GM18951 (cell line): Measurements from ENCODE around the gene UPK2.

ENCODE experiments used
- POLR2A ChIP-seq: IDR thresholded peaks from 4 replicates; pipeline ENCODE4 v1.6.1; 2011; ENCODE audit warnings: mild to moderate bottlenecking; ENCODE audit not compliant: insufficient read length, insufficient read depth; ENCODE audit errors: extremely low read depth
- in situ Hi-C: fragments of 300-500 bp; cut with MboI; formaldehyde crosslinking; loops from one replicate; pipeline ENCODE4 v1.12.0; 2022; ENCODE audit warnings: low sequenced_read_pairs, mixed read lengths, inconsistent platforms; ENCODE audit not compliant: unreplicated experiment

The UPK2 gene

DNA sequence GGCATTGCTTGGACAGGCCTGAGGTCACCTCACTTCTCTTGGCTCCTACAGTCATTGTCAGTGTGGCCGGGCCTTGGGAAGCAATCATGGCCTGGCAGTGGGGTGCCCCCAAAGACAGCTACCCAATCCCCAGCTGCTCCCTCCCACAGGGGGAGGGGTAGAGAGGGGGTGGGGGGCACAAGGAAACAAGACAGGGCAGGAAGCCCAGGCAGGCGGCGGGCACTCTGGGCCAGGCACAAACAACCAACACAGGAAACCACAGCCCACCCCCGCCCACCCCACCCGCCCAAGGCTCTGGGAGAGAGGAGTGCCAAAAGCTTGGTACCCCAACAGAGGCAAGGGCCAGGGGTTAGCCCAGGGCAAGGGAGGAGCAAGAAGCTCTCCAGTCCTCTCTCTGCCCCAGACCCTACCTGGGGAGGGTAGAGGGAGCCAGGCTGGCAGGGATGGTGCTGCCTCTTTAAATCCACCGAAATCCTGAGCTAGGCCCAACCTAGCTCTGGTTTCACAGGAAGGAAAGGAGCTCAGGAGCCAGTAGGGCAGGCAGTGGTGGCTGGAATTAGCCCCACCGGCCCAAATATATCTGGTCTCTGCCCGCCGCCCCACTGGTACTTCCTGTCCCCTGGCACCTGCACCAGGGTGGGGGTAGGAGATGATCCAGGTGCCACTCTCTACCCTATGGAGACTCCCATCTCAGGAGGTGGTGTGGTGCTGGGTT is 42.5 kb upstream of the UPK2 start:
- in situ Hi-C loops, result no loop called here
- TF ChIP-seq POLR2A, result no peak

DNA sequence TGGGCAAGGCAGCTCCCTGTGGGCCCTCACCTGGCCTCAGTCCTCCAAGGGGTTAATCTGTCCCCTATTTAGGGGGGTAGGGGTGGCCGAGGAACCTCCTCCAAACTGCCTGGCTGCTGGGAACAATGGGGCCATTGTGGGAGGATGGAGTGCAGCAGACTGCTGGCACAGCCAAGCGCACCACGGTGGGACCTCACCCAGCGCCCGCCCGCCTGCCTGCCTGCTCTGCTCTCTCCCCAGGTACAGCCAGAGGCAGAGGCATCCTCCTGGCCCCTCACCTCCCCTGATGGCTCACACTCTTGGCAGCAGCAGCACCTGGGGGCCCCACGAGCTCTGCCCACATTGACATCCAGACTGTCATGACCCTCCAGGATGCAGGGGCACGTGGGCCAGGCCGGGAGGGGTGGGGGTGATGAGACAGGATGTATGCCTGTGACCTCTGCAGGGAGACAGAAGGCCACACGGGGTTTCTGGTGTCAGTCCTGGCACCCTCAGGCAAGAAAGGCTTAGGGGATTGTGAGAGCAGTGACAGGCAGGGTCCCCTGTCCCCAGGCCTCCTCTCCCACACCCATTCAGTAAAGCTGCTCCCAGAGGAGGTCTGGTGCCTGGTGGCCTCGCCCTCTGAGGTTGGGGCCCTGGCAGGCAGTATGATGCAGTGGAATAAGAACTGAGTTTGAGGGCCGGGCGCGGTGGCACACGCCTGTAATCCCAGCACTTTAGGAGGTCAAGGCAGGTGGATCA is 41.8 kb upstream of the UPK2 start:
- in situ Hi-C loops, result no loop called here
- TF ChIP-seq POLR2A, result peak; percentile 31

DNA sequence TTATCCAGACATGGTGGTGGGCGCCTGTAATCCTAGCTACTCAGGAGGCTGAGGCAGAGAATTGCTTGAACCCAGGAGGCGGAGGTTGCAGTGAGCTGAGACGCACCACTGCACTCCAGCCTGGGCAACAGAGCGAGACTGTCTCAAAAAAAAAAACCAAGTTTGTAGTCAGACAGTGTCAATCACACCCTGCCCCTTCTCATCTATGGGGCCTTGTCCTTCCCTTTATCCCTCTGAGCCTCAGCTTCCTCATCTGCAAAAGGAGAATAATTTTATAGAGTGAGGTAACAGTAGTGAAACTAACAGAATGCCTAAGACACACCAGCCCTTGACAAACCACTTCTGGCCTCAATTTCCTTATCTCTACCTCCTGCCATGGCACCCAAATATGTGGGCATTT is 41.1 kb upstream of the UPK2 start:
- TF ChIP-seq POLR2A, result no peak
- in situ Hi-C loops, result no loop called here

GRCh38 chr11:118915396-118915795 is 40.7 kb upstream of the UPK2 start:
- in situ Hi-C loops, result no loop called here
- TF ChIP-seq POLR2A, result no peak

- TF ChIP-seq POLR2A, result no peak
- in situ Hi-C loops, result no loop called here
Measured at GRCh38 chr11:118915941-118916841, 39.9 kb upstream of the UPK2 start.

DNA sequence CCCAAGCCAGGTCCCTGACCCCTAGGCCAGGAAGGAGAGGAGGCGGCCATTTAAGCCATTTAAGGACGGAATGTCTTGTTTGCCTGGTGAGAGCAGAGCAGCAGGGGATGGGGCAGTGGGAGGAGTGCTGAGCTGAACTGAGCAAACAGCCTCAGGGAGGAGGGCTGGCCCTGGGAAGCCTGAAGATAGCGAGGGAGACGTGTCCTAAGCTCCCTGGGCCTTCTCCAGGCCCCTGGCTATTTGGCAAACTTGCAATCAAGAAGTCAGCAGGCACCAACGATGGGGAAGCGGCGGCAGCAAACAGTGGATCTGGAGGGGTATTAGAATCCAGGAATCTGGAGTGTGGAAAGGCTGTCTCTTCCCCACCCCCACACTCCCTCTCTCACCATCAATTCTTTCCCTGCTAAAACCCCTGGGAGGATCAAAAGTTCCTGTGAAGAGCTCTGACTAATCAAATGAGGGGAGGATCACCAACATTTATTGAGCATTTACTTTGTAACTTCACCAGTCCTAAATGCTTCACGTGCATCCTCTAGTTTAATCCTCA is 39.2 kb upstream of the UPK2 start:
- in situ Hi-C loops, result no loop called here

GRCh38 chr11:118917481-118918127 is 38.5 kb upstream of the UPK2 start:
- TF ChIP-seq POLR2A, result no peak
- in situ Hi-C loops, result no loop called here

More for the DNA sequence above, 39.2 kb upstream of the UPK2 start:
- TF ChIP-seq POLR2A, result no peak

GRCh38 chr11:118918128-118918685 is 37.9 kb upstream of the UPK2 start:
- TF ChIP-seq POLR2A, result no peak

GRCh38 chr11:118918686-118919280 is 37.3 kb upstream of the UPK2 start:
- TF ChIP-seq POLR2A, result no peak
- in situ Hi-C loops, result no loop called here

More at GRCh38 chr11:118918128-118918685, 37.9 kb upstream of the UPK2 start:
- in situ Hi-C loops, result no loop called here

DNA sequence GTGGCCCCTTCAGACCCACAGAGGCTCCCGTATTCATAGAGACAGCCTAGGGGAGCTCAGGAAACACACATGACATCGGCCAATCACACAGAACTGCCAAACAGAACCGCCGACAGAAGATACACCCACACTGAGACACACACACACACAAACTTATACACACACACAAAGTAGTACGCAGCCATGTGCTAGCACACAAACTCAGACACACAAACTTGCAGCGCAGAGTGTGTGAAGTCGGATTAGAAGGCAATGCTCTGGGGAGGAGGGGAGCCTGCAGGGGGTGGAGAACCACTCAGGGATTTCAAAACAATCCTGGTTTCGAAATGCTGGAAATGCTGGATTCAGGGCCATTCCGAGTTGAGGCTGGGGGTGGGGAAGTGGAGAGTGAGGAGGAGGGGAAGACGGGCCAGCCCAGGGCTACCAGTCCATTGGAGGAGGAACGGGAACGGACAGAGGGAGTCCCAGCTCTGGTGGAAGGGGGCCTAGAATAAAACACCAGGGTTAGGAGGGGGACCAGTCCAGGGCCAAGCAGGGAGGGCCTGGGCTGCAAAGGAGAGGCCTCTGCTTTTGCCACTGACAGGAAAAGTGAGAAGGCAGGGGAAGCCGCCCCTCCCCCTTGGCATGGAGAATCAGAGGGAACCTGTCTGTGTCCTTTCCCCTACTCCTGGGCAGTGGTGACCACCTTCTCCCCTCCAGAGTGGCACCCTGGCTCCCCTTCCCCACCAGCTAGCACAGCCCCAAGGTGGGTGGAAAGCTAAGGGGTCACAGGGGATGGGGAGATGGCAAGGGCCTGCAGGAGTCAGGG is 34.8 kb upstream of the UPK2 start:
- in situ Hi-C loops, result no loop called here
- TF ChIP-seq POLR2A, result no peak
